Astrocyte (in vitro differentiated cells and primary cell): Measurements from ENCODE around the gene NOS1AP. TPM values are rescaled to one million over a fixed set of nuclear protein-coding genes. Genes with fewer than 3 reads are reported as not detected.

Source experiments
- DNase-seq: peaks from one replicate; pipeline ENCODE4 v3.0.0-alpha.2; 2010; ENCODE audit warnings: low read depth
- FAIRE-seq: peaks from 2 replicates; lab custom pipeline; 2011; peaks lifted over from hg19 to GRCh38; lab: Jason Lieb, UNC
- H2AFZ ChIP-seq: 2 replicates; pipeline ENCODE4 v1.6.0; 2012; ENCODE audit warnings: low read depth, low read length, inconsistent platforms
- H3K27ac ChIP-seq: 2 replicates; pipeline ENCODE4 v1.5.1; 2011; ENCODE audit warnings: low read depth, low read length, inconsistent platforms
- H3K27me3 ChIP-seq: 2 replicates; pipeline ENCODE4 v1.6.0; 2011; ENCODE audit warnings: low read length, inconsistent platforms; ENCODE audit not compliant: insufficient read depth
- H3K36me3 ChIP-seq: 2 replicates; pipeline ENCODE4 v1.5.1; 2011; ENCODE audit warnings: low read length, inconsistent platforms; ENCODE audit not compliant: insufficient read depth
- H3K4me1 ChIP-seq: 2 replicates; pipeline ENCODE4 v1.5.1; 2011; ENCODE audit warnings: low read length, inconsistent platforms; ENCODE audit not compliant: insufficient read depth
- H3K4me2 ChIP-seq: 2 replicates; pipeline ENCODE4 v1.6.0; 2012; ENCODE audit warnings: low read length, inconsistent platforms
- H3K4me3 ChIP-seq: 2 replicates; pipeline ENCODE4 v1.5.1; 2011; ENCODE audit warnings: low read depth, mild to moderate bottlenecking, low read length, inconsistent platforms; ENCODE audit not compliant: insufficient read depth
- H3K79me2 ChIP-seq: 2 replicates; pipeline ENCODE4 v1.6.0; 2012; ENCODE audit warnings: mild to moderate bottlenecking, low read length, inconsistent platforms; ENCODE audit not compliant: insufficient read depth
- H3K9ac ChIP-seq: 2 replicates; pipeline ENCODE4 v1.6.0; 2012; ENCODE audit warnings: mild to moderate bottlenecking, low read length, inconsistent platforms
- H3K9me3 ChIP-seq: 2 replicates; pipeline ENCODE4 v1.5.1; 2012; ENCODE audit warnings: low read depth, mild to moderate bottlenecking, low read length, inconsistent platforms; ENCODE audit not compliant: insufficient read depth
- H4K20me1 ChIP-seq: 2 replicates; pipeline ENCODE4 v1.6.0; 2012; ENCODE audit warnings: low read length, inconsistent platforms; ENCODE audit not compliant: insufficient read depth
- H3K27ac Mint-ChIP-seq: one replicate; pipeline ENCODE4 v1.8.0; 2021; ENCODE audit warnings: mild to moderate bottlenecking, mixed read lengths; ENCODE audit not compliant: unreplicated experiment
- H3K27me3 Mint-ChIP-seq: one replicate; pipeline ENCODE4 v1.8.0; 2021; ENCODE audit warnings: low read depth, mixed read lengths; ENCODE audit not compliant: unreplicated experiment
- H3K36me3 Mint-ChIP-seq: one replicate; pipeline ENCODE4 v1.8.0; 2021; ENCODE audit warnings: low read depth, mixed read lengths; ENCODE audit not compliant: unreplicated experiment
- H3K4me1 Mint-ChIP-seq: one replicate; pipeline ENCODE4 v1.8.0; 2021; ENCODE audit warnings: low read depth, mixed read lengths; ENCODE audit not compliant: unreplicated experiment
- H3K4me3 Mint-ChIP-seq: one replicate; pipeline ENCODE4 v1.8.0; 2021; ENCODE audit warnings: mild to moderate bottlenecking, moderate library complexity, mixed read lengths; ENCODE audit not compliant: unreplicated experiment
- H3K9me3 Mint-ChIP-seq: one replicate; pipeline ENCODE4 v1.8.0; 2021; ENCODE audit warnings: mild to moderate bottlenecking, mixed read lengths; ENCODE audit not compliant: unreplicated experiment
- EZH2 ChIP-seq: IDR thresholded peaks from 2 replicates; pipeline ENCODE4 v1.6.1; 2012; ENCODE audit warnings: mild to moderate bottlenecking, low read length, inconsistent platforms; ENCODE audit not compliant: insufficient read depth
- total RNA-seq: library from RNA; stranded (reverse); gene quantifications from 2 replicates; pipeline ENCODE4 v1.2.1, GENCODE V29; 2021
- TF ChIP-seq, protein P1 (sequence below): IDR thresholded peaks from 2 replicates; pipeline ENCODE4 v1.5.1; 2011; ENCODE audit warnings: low read depth, mild to moderate bottlenecking, inconsistent platforms, low read length, moderate library complexity; ENCODE audit not compliant: insufficient read depth

NOS1AP gene
- total RNA-seq, 1 donor from 2014 or later, result 1.2 TPM

DNA sequence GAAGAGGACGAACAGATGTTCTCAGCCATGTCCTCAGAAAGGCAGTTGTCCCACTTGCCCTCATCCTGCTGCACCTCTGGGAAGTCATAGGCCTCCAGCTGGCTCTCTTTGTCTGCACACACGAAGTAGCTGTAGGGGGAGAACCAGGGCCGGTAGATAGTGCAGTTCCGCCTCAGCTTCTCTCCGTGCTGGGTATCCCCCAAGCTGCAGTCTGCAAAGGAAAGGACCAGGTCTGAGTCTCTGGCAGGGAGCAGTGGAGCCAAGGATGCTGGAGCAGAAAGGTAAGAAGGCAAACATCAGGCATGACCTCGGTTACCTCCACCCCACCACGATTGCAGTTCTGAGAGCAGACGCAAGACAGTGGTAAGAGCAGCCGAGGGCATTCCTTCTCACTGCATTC is 304.9 kb downstream of the NOS1AP start:
- no peak for TF ChIP-seq EZH2
- TF ChIP-seq, protein P1, sequence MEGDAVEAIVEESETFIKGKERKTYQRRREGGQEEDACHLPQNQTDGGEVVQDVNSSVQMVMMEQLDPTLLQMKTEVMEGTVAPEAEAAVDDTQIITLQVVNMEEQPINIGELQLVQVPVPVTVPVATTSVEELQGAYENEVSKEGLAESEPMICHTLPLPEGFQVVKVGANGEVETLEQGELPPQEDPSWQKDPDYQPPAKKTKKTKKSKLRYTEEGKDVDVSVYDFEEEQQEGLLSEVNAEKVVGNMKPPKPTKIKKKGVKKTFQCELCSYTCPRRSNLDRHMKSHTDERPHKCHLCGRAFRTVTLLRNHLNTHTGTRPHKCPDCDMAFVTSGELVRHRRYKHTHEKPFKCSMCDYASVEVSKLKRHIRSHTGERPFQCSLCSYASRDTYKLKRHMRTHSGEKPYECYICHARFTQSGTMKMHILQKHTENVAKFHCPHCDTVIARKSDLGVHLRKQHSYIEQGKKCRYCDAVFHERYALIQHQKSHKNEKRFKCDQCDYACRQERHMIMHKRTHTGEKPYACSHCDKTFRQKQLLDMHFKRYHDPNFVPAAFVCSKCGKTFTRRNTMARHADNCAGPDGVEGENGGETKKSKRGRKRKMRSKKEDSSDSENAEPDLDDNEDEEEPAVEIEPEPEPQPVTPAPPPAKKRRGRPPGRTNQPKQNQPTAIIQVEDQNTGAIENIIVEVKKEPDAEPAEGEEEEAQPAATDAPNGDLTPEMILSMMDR, result no peak
- FAIRE-seq, result no peak

DNA sequence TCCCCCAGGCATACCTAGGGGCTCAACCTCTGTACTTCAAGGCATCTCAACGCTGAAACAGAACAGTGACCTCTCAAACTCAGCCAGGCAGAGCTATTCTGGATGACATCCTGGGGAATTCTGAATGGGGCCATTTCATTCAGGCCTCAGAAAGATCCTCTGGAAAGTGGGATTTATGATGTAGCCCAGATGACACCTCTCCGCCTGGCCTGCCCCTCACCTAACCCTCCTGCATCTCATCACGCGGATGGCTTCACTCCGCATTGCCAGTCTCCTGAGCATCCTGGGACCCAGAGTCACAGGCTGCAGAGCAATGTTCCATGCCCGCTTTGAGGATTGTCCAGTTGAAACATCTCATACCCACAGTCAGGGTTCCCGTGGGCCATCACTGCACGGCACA is 306.0 kb downstream of the NOS1AP start:
- Histone ChIP-seq H3K27ac (no peak overlapping the region), H4K20me1 (no peaks in the 10 kb centered on the region), H2AFZ (no peak overlapping the region), H3K9ac (no peak overlapping the region), H3K4me1 (peaks cover 20% of the 10 kb centered on the region), H3K4me2 (no peak overlapping the region), H3K36me3 (no peaks in the 10 kb centered on the region), H3K9me3 (no peaks in the 10 kb centered on the region), H3K4me3 (no peak overlapping the region), H3K27me3 (no peaks in the 10 kb centered on the region), H3K79me2 (no peaks in the 10 kb centered on the region)
- FAIRE-seq (no peak), DNase-seq (no peak)
- no peak overlapping the region for H3K27ac Mint-ChIP-seq
- peaks cover 19% of the 10 kb centered on the region for H3K4me1 Mint-ChIP-seq
- no peak overlapping the region for H3K4me3 Mint-ChIP-seq
- no peaks in the 10 kb centered on the region for H3K9me3 Mint-ChIP-seq
- H3K36me3 Mint-ChIP-seq, result no peaks in the 10 kb centered on the region
- TF ChIP-seq, protein P1, result no peak
- no peak for TF ChIP-seq EZH2
- H3K27me3 Mint-ChIP-seq, result peaks cover 8% of the 10 kb centered on the region

More for the DNA sequence above, 304.9 kb downstream of the NOS1AP start:
- Histone ChIP-seq H3K4me2 (peak overlapping the region; percentile 42), H3K4me1 (peaks cover 20% of the 10 kb centered on the region), H3K9ac (no peak overlapping the region), H2AFZ (no peak overlapping the region), H4K20me1 (no peaks in the 10 kb centered on the region), H3K9me3 (no peaks in the 10 kb centered on the region), H3K79me2 (no peaks in the 10 kb centered on the region), H3K36me3 (no peaks in the 10 kb centered on the region), H3K27ac (no peak overlapping the region), H3K4me3 (no peak overlapping the region), H3K27me3 (no peaks in the 10 kb centered on the region)
- H3K4me1 Mint-ChIP-seq, result peaks cover 19% of the 10 kb centered on the region
- no peaks in the 10 kb centered on the region for H3K9me3 Mint-ChIP-seq
- no peak for DNase-seq
- no peak overlapping the region for H3K27ac Mint-ChIP-seq
- H3K27me3 Mint-ChIP-seq, result peaks cover 8% of the 10 kb centered on the region
- no peaks in the 10 kb centered on the region for H3K36me3 Mint-ChIP-seq
- no peak overlapping the region for H3K4me3 Mint-ChIP-seq

DNA sequence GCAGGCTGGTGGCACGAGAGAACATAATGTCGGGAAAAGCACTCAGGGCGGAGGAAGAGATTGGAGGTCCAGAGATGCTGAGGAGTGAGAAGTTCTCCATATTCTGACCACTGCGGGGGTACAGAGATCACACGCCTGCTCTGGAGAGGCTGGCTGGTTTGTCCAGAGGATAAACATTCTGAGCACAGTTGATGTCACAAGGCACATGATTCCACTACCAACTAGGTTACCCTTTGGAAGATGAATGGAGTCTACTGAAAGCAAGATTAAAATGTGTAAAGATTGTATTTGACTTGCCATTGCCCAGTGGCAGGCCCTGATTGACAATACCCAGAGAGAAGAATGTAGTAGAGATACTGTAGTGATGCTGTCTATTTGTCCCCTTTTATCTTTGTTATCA is 307.2 kb downstream of the NOS1AP start, which contains the start of gene SPATA46:
SPATA46 (minus strand) TSS at position 164 of the 400 bp plus-strand sequence; CDS start at position 100, 64 bp downstream.
- Histone ChIP-seq H3K79me2 (no peaks in the 10 kb centered on the region), H3K4me2 (no peak within 1 kb of the TSS), H3K4me3 (no peak within 1 kb of the TSS), H3K27ac (no peak within 1 kb of the TSS), H3K9ac (no peak within 1 kb of the TSS), H4K20me1 (no peaks in the 10 kb centered on the region), H3K9me3 (no peaks in the 10 kb centered on the region), H3K36me3 (no peaks in the 10 kb centered on the region), H3K4me1 (peaks cover 19% of the 10 kb centered on the region), H2AFZ (no peak within 1 kb of the TSS), H3K27me3 (no peaks in the 10 kb centered on the region)
- no peak for TF ChIP-seq EZH2
- no peak for FAIRE-seq
- no peak for DNase-seq
- no peak within 1 kb of the TSS for H3K4me3 Mint-ChIP-seq
- H3K36me3 Mint-ChIP-seq, result no peaks in the 10 kb centered on the region
- peaks cover 8% of the 10 kb centered on the region for H3K27me3 Mint-ChIP-seq
- no peak within 1 kb of the TSS for H3K27ac Mint-ChIP-seq
- H3K4me1 Mint-ChIP-seq, result peaks cover 17% of the 10 kb centered on the region
- no peaks in the 10 kb centered on the region for H3K9me3 Mint-ChIP-seq
